HG02852 (cell line): ENCODE results near the gene ZNF865.

ENCODE experiments used
- ATAC-seq: cut with Tn5 transposase; IDR thresholded peaks from one replicate; pipeline ENCODE4 v1.9.1; 2021; ENCODE audit warnings: mild to moderate bottlenecking, moderate library complexity; ENCODE audit not compliant: unreplicated experiment

ZNF865 gene

DNA sequence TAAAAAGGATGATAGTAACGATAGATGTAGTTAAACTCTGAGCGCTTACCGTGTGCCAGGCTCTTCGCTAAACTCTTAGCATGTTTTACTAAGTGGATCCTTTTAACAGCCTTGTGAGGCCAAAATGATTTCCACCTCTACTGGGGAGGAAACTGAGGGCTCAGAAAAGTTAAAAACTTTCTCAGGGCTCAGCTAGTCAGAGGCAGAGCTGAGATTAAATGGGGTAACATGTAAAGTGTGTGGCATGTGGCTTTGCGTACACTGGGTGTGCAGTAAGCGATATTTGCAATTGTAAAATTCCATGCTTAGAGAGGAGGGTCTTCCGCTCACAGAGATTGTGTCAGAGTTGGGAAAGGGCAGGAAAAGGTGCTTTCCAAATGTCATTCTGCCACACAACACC lies 51.1 kb downstream of the ZNF865 start:
- ATAC-seq: no peak

DNA sequence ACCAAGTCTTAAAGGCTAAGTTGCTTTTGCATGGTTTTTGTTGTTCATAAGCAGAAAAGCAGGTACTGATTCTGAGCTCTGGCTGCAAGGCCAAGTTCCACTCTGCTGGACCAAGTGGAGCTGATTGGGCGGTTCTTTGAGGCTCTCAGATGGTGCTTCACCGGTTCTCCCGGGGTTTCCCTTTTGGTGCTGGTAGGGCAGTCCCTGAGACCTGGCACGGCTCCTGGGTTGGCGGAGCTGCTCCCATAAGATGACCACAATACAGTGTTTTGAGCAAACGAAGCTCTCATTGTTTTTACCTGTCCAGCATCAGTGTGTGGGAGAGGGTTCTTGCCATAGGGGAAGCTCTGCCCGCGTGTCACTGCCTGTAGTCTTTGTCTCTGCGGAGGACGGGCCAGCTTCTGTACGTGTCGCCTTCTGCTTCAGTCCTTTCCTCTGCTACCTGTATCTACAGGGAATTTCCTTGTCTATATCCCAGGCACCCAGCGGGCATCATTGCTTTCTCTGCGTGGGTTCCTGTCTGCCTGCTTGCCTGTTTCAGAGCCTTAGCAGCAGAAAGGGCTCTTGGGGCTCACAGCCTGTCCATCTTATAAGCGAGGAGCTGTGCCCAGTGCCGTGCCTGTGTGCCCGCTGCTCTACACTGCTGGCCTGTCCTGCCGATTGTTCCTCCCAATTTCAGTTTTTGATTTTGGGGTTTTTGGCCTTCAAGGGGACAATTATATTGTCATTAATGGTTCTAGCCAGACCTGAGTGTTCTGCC lies 51.7 kb downstream of the ZNF865 start:
- ATAC-seq: no peak

DNA sequence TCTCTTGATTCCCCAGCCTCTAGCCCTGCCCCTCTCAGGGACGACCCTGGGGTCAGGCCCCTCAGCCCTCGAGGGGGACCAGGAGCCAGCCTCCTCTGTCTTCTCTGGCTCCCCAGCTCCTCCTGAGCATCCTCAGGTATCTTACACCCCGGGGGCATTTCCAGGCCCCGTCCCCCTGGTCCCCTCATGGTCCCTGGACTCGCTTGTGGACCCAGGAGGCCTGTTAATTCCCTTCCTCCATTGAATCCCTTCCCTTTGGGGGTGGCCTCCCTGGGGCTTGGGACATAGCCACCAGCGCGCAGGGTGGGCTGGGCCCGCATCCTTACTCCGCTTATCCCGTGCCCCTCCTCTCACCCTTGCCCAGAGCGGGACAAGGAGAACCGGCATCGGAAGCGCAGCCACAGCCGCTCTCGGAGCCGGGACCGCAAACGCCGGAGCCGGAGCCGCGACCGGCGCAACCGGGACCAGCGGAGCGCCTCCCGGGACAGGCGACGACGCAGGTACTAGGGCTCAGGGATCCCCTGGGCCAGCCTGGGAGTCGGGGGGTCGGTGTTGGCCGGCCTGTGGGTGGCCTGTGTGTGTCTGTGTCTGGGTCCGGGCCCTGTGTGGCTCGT lies 53.5 kb downstream of the ZNF865 start:
- no peak for ATAC-seq

DNA sequence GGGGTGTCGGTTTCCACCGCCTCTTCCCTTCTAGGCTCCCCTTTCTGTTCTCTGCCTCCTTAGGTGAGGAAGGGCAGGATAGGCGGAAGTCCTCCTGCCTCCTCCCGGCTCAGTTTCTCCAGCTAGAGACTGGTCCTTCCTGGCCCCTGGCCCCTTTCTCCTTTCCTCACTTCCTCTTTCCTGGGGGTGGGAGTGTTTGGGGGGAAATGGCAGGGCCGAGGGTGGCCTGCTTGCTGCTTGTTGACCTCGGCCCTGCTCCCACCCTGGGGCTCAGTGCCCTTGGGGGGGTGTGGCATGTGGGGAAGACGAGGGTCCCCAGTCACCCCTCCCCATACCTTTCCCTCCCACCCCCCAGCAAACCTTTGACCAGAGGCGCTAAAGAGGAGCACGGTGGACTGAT lies 54.4 kb downstream of the ZNF865 start:
- ATAC-seq: no peak

DNA sequence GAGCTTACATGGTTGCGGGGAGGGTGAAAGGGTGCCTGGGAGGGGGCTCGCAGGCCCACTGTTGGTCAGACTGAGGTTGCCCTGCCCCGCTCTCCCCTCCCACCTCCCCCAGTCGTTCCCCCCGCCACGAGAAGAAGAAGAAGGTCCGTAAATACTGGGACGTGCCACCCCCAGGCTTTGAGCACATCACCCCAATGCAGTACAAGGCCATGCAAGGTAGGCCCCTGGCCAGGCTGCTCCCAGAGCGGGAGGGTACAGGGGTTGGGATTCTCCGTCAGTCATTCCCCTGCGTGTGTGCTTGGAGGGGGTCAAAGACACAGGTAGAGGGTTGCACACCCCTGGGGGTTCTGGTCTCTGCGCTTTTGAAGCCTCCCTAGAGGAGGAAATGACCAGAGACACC lies 55.0 kb downstream of the ZNF865 start:
- no peak for ATAC-seq

DNA sequence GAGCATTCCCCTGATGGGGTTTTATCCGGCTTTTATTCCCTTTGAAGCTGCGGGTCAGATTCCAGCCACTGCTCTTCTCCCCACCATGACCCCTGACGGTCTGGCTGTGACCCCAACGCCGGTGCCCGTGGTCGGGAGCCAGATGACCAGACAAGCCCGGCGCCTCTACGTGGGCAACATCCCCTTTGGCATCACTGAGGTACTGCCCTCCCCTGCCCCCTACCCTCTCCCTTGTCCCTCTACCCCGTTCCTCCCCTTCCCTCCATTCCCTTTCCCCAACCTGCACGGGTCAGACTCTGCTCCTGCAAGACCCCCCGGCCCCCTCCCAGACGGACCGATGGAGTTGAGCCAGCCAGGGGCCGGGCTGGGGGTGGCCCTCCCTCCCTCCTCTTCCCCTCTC lies 55.5 kb downstream of the ZNF865 start:
- no peak for ATAC-seq

DNA sequence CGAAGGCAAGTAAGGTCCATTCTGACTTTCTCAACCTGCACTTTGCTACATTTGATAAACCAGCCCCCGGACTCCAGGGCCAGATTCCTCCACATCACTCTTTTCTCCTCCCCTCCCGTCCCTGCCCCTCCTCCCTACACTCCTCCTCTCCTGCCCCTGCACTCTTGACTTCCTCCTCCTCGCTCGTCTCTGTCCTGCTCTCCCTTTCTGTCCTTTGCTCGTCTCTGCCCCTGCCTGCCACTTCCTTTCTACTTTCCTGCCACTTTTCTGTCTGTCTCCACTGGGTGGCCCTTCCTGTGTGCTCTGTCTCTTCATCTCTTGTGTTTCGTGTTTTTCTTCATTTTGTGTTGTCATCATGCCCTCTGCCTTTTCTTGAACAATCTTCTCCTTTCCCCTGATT lies 56.4 kb downstream of the ZNF865 start:
- ATAC-seq: no peak

DNA sequence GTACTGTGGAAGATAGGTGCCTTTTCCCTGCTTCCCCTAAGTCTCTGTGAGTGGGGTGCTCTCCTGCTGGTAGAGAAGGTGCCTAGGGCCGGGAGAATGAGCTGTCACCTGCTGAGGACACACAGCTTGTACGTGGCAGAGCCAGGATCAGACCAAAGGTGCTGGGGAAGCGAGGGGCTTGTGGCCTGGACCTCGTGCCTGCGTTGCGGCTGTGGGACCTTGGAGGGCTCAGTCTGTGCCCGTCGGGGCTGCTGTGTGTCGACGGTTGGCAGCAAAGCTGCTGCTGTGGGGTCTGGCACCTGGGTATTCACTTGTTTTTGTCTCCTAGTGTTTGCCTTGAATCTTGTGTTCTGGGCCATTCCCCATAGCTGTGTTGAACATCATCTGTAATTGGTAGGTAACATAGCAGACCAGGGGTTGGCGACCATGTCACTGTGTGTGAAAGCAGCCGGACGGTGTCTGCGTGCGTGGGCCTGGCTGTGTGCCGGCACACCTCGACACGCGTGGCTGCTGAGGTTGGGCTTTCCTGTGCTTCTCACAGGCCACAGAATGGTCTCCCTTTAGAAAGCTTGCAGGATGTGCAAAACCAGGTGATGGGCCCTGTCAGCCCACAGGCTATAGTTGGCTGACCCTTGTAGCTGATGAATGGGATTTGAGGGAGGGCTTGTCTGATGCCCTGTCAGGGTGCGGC lies 58.5 kb downstream of the ZNF865 start:
- ATAC-seq: no peak

DNA sequence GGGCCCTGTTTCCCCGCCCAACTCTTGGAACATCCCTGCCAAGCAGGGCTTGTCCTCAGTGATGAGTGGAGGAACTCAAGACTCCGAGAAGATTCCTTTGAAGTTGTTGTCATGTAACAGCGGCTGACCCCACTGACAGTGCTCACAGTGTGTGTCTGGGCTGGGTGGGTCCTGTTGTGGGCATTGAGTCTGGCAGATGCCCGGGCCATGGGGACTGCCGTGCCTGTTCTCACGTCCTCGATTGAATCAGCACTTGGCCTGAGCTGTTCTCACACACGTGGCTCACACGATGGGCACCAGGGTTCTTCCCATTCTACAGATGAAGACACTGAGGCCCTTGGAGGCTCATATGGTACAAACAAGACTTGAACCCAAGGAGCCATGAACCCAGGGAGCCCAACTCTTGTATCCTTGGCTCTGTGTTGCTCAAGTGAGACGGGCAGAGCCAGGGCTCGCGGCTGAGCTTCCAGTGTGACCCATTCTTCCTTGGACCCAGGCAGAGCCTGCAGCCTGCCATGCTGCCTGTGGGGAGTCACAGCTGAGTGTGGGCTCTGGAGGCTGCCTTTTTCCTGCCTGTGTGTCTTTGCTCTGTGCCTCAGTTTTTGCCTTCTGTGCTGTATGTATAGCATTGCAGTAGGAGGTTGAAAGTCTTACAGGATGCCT lies 61.0 kb downstream of the ZNF865 start:
- no peak for ATAC-seq
